Keratinocyte (primary cell): Measurements from ENCODE around the gene GAD1.

ENCODE experiments used
- EZH2 ChIP-seq: IDR thresholded peaks from one replicate; pipeline ENCODE4 v1.6.1; 2012; ENCODE audit warnings: inconsistent platforms, mild to moderate bottlenecking, low read length, moderate library complexity
- TF ChIP-seq, protein P1 (sequence below), 3 experiments: IDR thresholded peaks in 1 of 3; conservative IDR thresholded peaks in 1 of 3; optimal IDR thresholded peaks in 1 of 3; 2 replicates in 2 of 3; 3 replicates in 1 of 3; pipeline versions ENCODE3 to v1.5.1; 2011; ENCODE audit warnings: low read length in 3 of 3, mild to moderate bottlenecking in 3 of 3, moderate library complexity in 2 of 3, control low read depth in 1 of 3, inconsistent platforms in 1 of 3; ENCODE audit not compliant: insufficient read depth in 2 of 3; ENCODE audit errors: extremely low read depth in 1 of 3

DNA sequence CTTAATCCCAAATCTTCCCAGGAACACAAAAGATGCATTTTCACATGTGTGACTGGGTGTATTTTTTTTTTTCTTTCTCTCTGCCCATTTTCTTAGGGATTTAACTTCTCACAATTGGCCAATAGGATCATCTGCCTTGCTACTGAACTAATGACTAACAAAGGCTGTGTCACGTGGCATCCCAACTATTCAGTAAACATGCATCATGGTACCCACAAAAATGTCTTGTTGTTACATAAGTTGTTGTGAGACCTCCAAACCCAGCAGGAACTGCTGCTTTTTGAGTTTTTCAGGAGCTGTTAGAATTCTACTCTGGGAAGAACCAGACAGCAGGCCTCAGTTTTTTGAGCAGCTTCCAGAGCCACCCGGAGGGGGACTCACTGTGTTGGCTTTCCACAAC, 31.9 kb downstream of the GAD1 start:
- TF ChIP-seq, protein P1, sequence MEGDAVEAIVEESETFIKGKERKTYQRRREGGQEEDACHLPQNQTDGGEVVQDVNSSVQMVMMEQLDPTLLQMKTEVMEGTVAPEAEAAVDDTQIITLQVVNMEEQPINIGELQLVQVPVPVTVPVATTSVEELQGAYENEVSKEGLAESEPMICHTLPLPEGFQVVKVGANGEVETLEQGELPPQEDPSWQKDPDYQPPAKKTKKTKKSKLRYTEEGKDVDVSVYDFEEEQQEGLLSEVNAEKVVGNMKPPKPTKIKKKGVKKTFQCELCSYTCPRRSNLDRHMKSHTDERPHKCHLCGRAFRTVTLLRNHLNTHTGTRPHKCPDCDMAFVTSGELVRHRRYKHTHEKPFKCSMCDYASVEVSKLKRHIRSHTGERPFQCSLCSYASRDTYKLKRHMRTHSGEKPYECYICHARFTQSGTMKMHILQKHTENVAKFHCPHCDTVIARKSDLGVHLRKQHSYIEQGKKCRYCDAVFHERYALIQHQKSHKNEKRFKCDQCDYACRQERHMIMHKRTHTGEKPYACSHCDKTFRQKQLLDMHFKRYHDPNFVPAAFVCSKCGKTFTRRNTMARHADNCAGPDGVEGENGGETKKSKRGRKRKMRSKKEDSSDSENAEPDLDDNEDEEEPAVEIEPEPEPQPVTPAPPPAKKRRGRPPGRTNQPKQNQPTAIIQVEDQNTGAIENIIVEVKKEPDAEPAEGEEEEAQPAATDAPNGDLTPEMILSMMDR (optimal IDR thresholded peaks at IDR 0.05 in 1 of 3, IDR thresholded peaks at IDR 0.05 in 1 of 3, conservative IDR thresholded peaks at IDR 0.05 in 1 of 3; ENCODE audit: extremely low read depth in 1 of 3, insufficient read depth in 2 of 3, low read length in 3 of 3): no peak
- no peak for TF ChIP-seq EZH2
